C4-2B (cell line): ENCODE data around the gene KDM4C.

Experiments used
- CTCF ChIP-seq: fragments of 450-650 bp; conservative IDR thresholded peaks from 2 replicates; pipeline ENCODE4 v1.5.1; 2017; ENCODE audit warnings: mild to moderate bottlenecking
- ZFX ChIP-seq: fragments of 450-650 bp; IDR thresholded peaks from 2 replicates; pipeline ENCODE4 v1.6.1; 2017

- TF ChIP-seq CTCF (no peak), ZFX (no peak)
Observed at GRCh38 chr9:7178729-7179128, 421.0 kb downstream of the KDM4C start.
